SU-DHL-6 (cell line): ENCODE measurements around the gene CPNE4.

Experiments
- CTCF ChIP-seq: fragments of 200-600 bp; sonication (generic); IDR thresholded peaks from one replicate; pipeline ENCODE4 v1.5.1; 2017; ENCODE audit warnings: antibody characterized with exemption, mild to moderate bottlenecking, low read length, moderate library complexity; ENCODE audit not compliant: insufficient read depth, poor library complexity, severe bottlenecking
- EZH2phosphoT487 ChIP-seq: fragments of 200-600 bp; sonication (generic), shearing (Covaris generic); conservative IDR thresholded peaks from 2 replicates; pipeline ENCODE4 v1.6.1; 2018; ENCODE audit warnings: mild to moderate bottlenecking, antibody characterized with exemption, low read length, moderate library complexity, mixed read lengths

GRCh38 chr3:131976448-131976847, 58.4 kb downstream of the CPNE4 start:
- no peak for TF ChIP-seq CTCF
- no peak for TF ChIP-seq EZH2phosphoT487
